ENCODE data around the gene FAM111A.
"Not testable (repeated sequence)": the region's sequence is repeated elsewhere in the genome, so short reads cannot be mapped to it uniquely, and the experiment has no call there.

FAM111A gene

GRCh38 chr11:59142530-59143507, at the start of gene FAM111A:
TSS of gene FAM111A (plus strand) at chr11:59142856. CDS start at chr11:59148873, 6,017 bp downstream.
- TF ChIP-seq CTCF (IDR thresholded peaks at IDR 0.05; ENCODE audit: extremely low read depth, insufficient read depth, missing control alignments), result peak; percentile 75
- peak; percentile 85 for DNase-seq (ENCODE audit: low spot score)
- in situ Hi-C loops (cut with MboI; ENCODE audit: low pct_unique_long_range_greater_than_20kb, low sequenced_read_pairs, unreplicated experiment), result loop anchor here (25.0 kb wide), 1 partner anchor 481 kb away; no protein-coding TSS in a partner anchor

GRCh38 chr11:59093576-59093975, 49.1 kb upstream of the FAM111A start:
- DNase-seq (ENCODE audit: low spot score); in situ Hi-C loops (cut with MboI; ENCODE audit: low pct_unique_long_range_greater_than_20kb, low sequenced_read_pairs, unreplicated experiment): not testable (repeated sequence)

GRCh38 chr11:59095225-59095624, 47.4 kb upstream of the FAM111A start:
- in situ Hi-C loops (cut with MboI; ENCODE audit: low pct_unique_long_range_greater_than_20kb, low sequenced_read_pairs, unreplicated experiment); DNase-seq (ENCODE audit: low spot score): not testable (repeated sequence)

- in situ Hi-C loops (cut with MboI; ENCODE audit: low pct_unique_long_range_greater_than_20kb, low sequenced_read_pairs, unreplicated experiment); DNase-seq (ENCODE audit: low spot score): not testable (repeated sequence)
Observed at GRCh38 chr11:59095972-59096575, 46.6 kb upstream of the FAM111A start.

GRCh38 chr11:59097113-59097708, 45.4 kb upstream of the FAM111A start:
- TF ChIP-seq CTCF (IDR thresholded peaks at IDR 0.05; ENCODE audit: extremely low read depth, insufficient read depth, missing control alignments), result peak; percentile 70
- no peak for DNase-seq (ENCODE audit: low spot score)
- in situ Hi-C loops (cut with MboI; ENCODE audit: low pct_unique_long_range_greater_than_20kb, low sequenced_read_pairs, unreplicated experiment), result no loop called here

GRCh38 chr11:59097938-59098337, 44.7 kb upstream of the FAM111A start:
- in situ Hi-C loops (cut with MboI; ENCODE audit: low pct_unique_long_range_greater_than_20kb, low sequenced_read_pairs, unreplicated experiment); DNase-seq (ENCODE audit: low spot score): not testable (repeated sequence)

- peak; percentile 75 for DNase-seq (ENCODE audit: low spot score)
- peak; percentile 79 for TF ChIP-seq CTCF (IDR thresholded peaks at IDR 0.05; ENCODE audit: extremely low read depth, insufficient read depth, missing control alignments)
- in situ Hi-C loops (cut with MboI; ENCODE audit: low pct_unique_long_range_greater_than_20kb, low sequenced_read_pairs, unreplicated experiment), result no loop called here
Observed at GRCh38 chr11:59102259-59102765, 40.3 kb upstream of the FAM111A start.

- DNase-seq (ENCODE audit: low spot score), result peak; percentile 83
- no peak for TF ChIP-seq CTCF (IDR thresholded peaks at IDR 0.05; ENCODE audit: extremely low read depth, insufficient read depth, missing control alignments)
- in situ Hi-C loops (cut with MboI; ENCODE audit: low pct_unique_long_range_greater_than_20kb, low sequenced_read_pairs, unreplicated experiment), result no loop called here
Observed at GRCh38 chr11:59106363-59107336, 36.0 kb upstream of the FAM111A start, which contains the start of gene FAM111B. TSS of gene FAM111B (plus strand) at chr11:59107237. CDS start at chr11:59109626, 2,389 bp downstream.

- in situ Hi-C loops (cut with MboI; ENCODE audit: low pct_unique_long_range_greater_than_20kb, low sequenced_read_pairs, unreplicated experiment); DNase-seq (ENCODE audit: low spot score): not testable (repeated sequence)
Observed at GRCh38 chr11:59107721-59108120, 34.9 kb upstream of the FAM111A start.
